ENCODE results near the gene ARID3A. TPM values are rescaled to one million over a fixed set of nuclear protein-coding genes. Genes with fewer than 3 reads are reported as not detected.
"Not testable (repeated sequence)": the region's sequence is repeated elsewhere in the genome, so short reads cannot be mapped to it uniquely, and the experiment has no call there.

The ARID3A gene
- total RNA-seq: 8.0 and 9.6 TPM in 2 replicates

GRCh38 chr19:925526-926322, at the start of gene ARID3A:
TSS of gene ARID3A (plus strand) at chr19:926035. CDS start at chr19:929529, 3,494 bp downstream.
- no peak for DNase-seq (ENCODE audit: low read depth, low spot score)

GRCh38 chr19:876089-876488, 49.7 kb upstream of the ARID3A start:
- DNase-seq (ENCODE audit: low read depth, low spot score): no peak

GRCh38 chr19:876780-877314, 49.0 kb upstream of the ARID3A start:
- no peak for DNase-seq (ENCODE audit: low read depth, low spot score)

- not testable (repeated sequence) for DNase-seq (ENCODE audit: low read depth, low spot score)
Measured at GRCh38 chr19:877992-878660, 47.7 kb upstream of the ARID3A start.

GRCh38 chr19:878751-879561, 46.9 kb upstream of the ARID3A start:
- not testable (repeated sequence) for DNase-seq (ENCODE audit: low read depth, low spot score)

- DNase-seq (ENCODE audit: low read depth, low spot score): no peak
Measured at GRCh38 chr19:879711-880438, 46.0 kb upstream of the ARID3A start.

GRCh38 chr19:881385-882071, 44.3 kb upstream of the ARID3A start:
- no peak for DNase-seq (ENCODE audit: low read depth, low spot score)

GRCh38 chr19:882871-883497, 42.9 kb upstream of the ARID3A start:
- no peak for DNase-seq (ENCODE audit: low read depth, low spot score)

- no peak for DNase-seq (ENCODE audit: low read depth, low spot score)
Measured at GRCh38 chr19:883661-884211, 42.1 kb upstream of the ARID3A start.

GRCh38 chr19:884420-885211, 41.2 kb upstream of the ARID3A start:
- DNase-seq (ENCODE audit: low read depth, low spot score): no peak

GRCh38 chr19:885536-886224, 40.2 kb upstream of the ARID3A start:
- no peak for DNase-seq (ENCODE audit: low read depth, low spot score)

- no peak for DNase-seq (ENCODE audit: low read depth, low spot score)
Measured at GRCh38 chr19:887072-887471, 38.8 kb upstream of the ARID3A start.

- no peak for DNase-seq (ENCODE audit: low read depth, low spot score)
Measured at GRCh38 chr19:887599-887998, 38.2 kb upstream of the ARID3A start.

GRCh38 chr19:888581-889385, 37.1 kb upstream of the ARID3A start:
- DNase-seq (ENCODE audit: low read depth, low spot score): no peak

GRCh38 chr19:889662-890295, 36.1 kb upstream of the ARID3A start:
- no peak for DNase-seq (ENCODE audit: low read depth, low spot score)

GRCh38 chr19:890831-891230, 35.0 kb upstream of the ARID3A start:
- DNase-seq (ENCODE audit: low read depth, low spot score): no peak

All from pulmonary artery endothelial cell (primary cell).